Stimulated activated CD4-positive, alpha-beta T cell treated with anti-CD3 and anti-CD28 coated beads, Interleukin-15, amount 100 ng/mL, for 48 hours (primary cell): ENCODE data around the gene NOTCH2.
"Not testable (repeated sequence)": the region's sequence is repeated elsewhere in the genome, so short reads cannot be mapped to it uniquely, and the experiment has no call there.

ENCODE experiments used
- DNase-seq, 2 donors: peaks; one replicate each; pipeline ENCODE4 v3.0.0-alpha.2; 2020; ENCODE audit warnings: low read depth in 2 of 2

NOTCH2 gene

DNA sequence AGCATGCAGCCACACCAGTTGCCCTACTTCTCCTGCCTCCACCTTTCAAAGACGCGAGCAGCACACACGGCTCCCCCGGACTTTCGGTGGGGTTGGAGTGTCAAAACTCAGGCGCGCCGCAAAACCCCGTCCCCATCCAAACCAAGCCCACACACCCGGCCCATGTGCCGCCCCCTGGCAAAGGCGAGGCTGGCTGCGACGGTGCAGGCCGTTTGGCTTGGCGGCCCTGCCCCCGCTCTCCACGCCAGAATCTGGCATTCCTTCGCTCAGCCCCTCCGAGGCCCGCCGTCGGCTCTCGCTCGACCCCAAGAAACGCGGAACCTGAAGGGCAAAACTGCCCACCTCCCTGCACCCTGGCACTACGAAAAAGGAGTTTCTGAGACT lies 787 bp downstream of the NOTCH2 start:
- not testable (repeated sequence) for DNase-seq

DNA sequence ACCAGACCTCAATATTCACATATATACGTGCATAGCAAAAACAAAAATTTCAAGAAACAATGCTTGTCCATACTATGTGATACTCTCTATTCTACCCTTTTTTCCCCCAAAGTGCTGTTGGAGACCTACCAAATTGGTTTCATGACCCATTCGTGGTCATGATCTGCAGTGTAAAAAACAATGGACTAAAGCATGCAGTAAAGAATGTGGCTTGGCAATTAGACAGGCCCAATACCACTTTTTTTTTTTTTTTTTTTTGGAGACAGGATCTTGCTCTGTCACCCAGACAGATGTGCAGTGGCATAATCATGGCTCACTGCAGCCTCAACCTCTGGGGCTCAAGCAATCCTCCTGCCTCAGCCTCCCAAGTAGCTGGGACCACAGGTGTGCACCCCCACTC lies 21.3 kb downstream of the NOTCH2 start:
- DNase-seq, result not testable (repeated sequence)

- DNase-seq, result not testable (repeated sequence)
These were observed 27.7 kb downstream of the NOTCH2 start for GRCh38 chr1:120041771-120042170.

DNA sequence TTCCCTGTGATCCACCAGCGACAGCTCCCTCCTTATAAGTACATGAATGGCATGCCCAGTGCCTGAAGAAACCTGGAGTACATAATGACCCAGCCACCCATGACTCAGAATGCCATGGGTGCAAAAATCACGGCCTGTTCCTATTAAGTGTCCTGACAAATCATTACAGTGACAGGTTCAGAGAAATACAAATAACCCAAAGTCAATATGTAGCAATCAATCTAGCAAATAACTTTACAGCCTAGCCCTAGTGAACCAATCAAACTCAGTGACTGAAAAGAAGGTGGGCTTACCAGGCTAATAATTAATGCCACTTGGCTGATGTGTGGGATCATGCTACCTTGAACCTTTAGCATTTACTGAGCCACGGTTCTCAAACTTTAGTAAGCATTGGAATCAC lies 37.2 kb downstream of the NOTCH2 start:
- not testable (repeated sequence) for DNase-seq

GRCh38 chr1:120023791-120024190 lies 45.7 kb downstream of the NOTCH2 start:
- not testable (repeated sequence) for DNase-seq

- not testable (repeated sequence) for DNase-seq
These were observed 54.5 kb downstream of the NOTCH2 start for GRCh38 chr1:120014978-120015377.

GRCh38 chr1:120008320-120008719 lies 61.1 kb downstream of the NOTCH2 start:
- not testable (repeated sequence) for DNase-seq

GRCh38 chr1:120007850-120008249 lies 61.6 kb downstream of the NOTCH2 start:
- DNase-seq, result not testable (repeated sequence)

DNA sequence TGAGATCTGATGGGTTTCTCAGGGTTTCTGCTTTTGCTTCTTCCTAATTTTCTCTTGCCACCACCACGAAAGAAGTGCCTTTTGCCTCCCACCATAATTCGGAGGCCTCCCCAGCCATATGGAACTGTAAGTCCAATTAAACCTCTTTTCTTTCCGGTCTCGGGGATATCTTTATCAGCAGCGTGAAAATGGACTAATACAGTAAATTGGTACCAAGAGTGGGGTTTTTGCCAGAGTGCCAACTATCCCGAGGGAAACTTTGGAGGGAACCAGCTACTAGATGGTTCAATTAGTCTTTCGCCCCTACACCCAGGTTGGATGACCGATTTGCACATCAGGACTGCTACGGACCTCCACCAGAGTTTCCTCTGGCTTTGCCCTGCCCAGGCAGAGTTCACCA lies 68.4 kb downstream of the NOTCH2 start:
- not testable (repeated sequence) for DNase-seq

DNA sequence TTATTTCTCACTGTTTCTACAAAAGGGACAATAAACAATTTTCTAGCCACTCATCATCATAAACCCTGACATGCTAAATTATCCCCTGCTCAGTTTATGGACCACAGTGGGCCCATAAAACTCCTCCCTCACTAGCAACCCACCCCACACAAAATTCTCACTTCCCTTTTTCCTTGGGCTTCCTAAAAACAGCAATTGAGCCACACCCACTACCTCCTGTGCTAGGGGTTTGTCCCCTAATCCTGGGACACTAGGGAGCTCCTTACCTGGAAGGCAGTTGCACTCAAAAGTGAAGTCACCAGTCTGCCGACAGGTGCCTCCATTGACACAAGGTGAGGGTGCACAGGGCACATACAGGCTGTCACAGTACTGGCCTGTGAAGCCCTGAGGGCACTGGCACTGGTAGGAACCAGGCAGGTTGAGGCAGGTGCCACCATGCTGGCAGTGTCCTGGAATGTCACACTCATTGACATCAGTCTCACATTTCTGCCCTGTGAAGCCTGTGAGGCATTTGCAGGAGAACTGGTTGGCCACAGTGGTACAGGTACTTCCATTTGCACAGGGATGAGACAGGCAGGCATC lies 72.6 kb downstream of the NOTCH2 start:
- DNase-seq, result not testable (repeated sequence)

DNA sequence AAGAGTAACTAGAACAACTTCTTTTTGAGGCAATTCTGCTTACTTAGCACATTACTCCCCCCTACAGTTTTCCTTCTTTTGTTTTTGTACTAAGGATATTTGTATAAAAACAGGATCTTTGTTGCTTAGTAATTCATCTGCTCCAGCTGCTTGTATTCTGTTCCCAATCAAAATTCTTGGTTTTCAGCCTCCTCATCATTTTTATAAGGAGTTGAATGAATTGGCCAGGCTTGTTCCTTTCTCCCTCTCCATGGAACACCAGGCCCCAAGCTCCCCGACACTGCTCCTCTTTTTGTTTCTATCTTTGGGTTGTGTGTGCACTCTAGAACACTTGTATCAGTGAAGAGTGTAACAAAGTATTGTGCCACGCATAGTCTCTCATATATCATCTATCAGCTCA lies 73.5 kb downstream of the NOTCH2 start:
- not testable (repeated sequence) for DNase-seq

GRCh38 chr1:119988306-119989062 lies 81.0 kb downstream of the NOTCH2 start:
- no peak for DNase-seq

DNA sequence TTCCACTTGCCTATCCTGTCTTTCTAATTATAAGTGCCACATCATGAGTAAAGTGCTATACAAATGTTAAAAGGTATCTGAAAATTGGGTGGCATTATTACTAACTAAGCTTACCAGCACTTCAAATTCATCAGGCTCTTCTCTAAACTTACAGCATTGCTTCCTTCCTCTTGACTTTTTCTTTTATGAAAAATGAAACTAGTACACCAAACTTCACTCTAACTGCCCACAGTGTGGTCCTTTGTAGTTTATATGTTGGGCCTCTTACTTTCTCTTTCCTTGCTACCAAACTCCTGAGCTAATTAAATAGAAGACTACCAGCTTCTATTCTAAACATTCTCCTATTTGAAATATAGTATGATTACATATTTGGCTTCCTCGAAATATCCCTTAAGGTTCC lies 81.8 kb downstream of the NOTCH2 start:
- DNase-seq, result no peak

GRCh38 chr1:119987112-119987511 lies 82.3 kb downstream of the NOTCH2 start:
- no peak for DNase-seq

DNA sequence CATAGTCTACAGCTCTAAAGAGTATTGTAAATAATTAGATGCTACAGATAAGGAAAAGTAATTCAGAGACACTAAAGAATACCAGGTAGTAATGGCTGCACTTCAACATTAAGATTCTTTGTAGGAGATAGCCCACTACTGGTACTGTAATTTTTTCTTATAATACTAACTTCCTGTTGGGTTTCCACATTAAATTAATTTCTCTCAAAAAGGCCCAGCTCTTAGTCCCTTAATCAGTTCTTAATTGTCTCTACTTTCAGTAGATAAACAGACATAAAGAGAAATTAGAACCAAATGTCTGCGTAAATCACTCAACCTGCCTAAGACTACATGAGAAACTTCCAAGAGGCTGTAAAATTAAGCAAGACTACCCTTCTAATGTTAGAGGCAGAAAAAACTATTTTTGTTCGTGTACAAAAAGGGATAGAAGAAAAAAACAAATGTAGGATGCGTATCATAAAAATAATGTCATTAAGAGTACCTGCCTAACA lies 83.4 kb downstream of the NOTCH2 start:
- no peak for DNase-seq

DNA sequence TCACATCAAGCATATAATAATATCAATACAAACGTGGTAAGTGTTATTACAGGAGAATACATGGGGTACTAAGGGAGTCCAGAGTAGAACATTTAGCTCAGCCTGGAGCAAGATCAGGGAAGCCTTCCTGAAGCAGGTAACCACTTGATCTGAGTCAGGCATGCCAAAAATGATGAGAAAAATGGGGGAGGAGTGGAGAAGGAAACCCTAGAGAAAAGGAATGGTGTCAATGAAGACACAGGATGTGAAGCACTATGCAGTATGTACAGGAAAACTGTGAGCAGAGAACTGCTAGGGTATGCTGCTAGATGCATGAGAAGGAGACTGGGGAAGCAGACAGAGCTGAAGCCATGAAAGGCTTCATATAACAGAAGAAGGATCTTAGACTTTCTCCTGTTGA lies 84.7 kb downstream of the NOTCH2 start:
- no peak for DNase-seq

GRCh38 chr1:119981986-119982815 lies 87.3 kb downstream of the NOTCH2 start:
- no peak for DNase-seq

- no peak for DNase-seq
These were observed 88.0 kb downstream of the NOTCH2 start for GRCh38 chr1:119981496-119981895.

GRCh38 chr1:119978018-119978505 lies 91.4 kb downstream of the NOTCH2 start:
- DNase-seq, result no peak

DNA sequence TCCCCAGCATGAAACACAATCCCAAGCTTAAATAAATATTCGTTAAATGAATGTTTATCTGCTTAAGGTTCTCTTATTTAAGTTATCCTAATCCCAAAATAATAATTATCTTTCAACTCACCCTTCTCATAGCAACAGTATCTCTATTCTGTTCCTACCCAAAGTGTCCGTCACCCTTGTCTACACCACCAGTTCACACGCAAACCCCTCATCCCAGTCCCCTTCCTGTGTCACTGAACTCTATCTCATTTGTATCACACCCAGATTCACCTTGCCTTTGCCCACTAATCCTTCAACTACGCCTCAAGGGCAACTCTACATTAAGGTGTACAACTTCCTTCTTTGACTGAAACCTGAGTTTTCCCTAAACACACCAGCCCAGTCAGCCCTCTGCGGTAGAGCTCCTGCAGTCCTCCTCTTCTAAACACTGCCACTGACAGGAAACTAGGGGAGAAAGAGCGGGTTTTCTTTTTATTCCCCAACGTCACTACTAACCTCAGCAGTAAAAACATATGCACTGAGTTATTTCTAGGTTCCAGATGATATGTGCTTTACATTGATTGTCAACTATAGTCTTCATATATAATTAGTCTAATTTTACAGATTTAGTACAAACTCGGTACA lies 92.2 kb downstream of the NOTCH2 start:
- not testable (repeated sequence) for DNase-seq

- DNase-seq, result not testable (repeated sequence)
These were observed 93.7 kb downstream of the NOTCH2 start for GRCh38 chr1:119975582-119976254.
